HepG2 (cell line): ENCODE measurements around the gene TMEM143. TPM values are rescaled to one million over a fixed set of nuclear protein-coding genes. Genes with fewer than 3 reads are reported as not detected.
A peak's percentile ranks its signal among the peaks of the same experiment; 100 is the strongest.

ENCODE experiments used
- AHDC1 ChIP-seq: sonication (generic); formaldehyde crosslinking; IDR thresholded peaks from 2 replicates; pipeline ENCODE4 v1.5.1; 2020; ENCODE audit warnings: mild to moderate bottlenecking, missing genetic modification reagents, borderline replicate concordance
- FIP1L1 ChIP-seq: fragments of 200-400 bp; formaldehyde crosslinking; IDR thresholded peaks from 2 replicates; pipeline ENCODE4 v1.6.1; 2018; ENCODE audit warnings: low read depth, mild to moderate bottlenecking, low read length, moderate library complexity, borderline replicate concordance; ENCODE audit not compliant: insufficient read depth
- HES4 ChIP-seq: sonication (generic); formaldehyde crosslinking; IDR thresholded peaks from 2 replicates; pipeline ENCODE4 v1.9.0; 2021; ENCODE audit warnings: mild to moderate bottlenecking, missing genetic modification reagents, borderline replicate concordance
- NPAS2 ChIP-seq: sonication (generic); formaldehyde crosslinking; IDR thresholded peaks from 2 replicates; pipeline ENCODE4 v1.8.0; 2022; ENCODE audit warnings: mild to moderate bottlenecking, missing genetic modification reagents, borderline replicate concordance
- TEAD2 ChIP-seq: sonication (generic); formaldehyde crosslinking; IDR thresholded peaks from 2 replicates; pipeline ENCODE4 v1.9.0; 2021; ENCODE audit warnings: missing genetic modification reagents
- ZBTB39 ChIP-seq: sonication (generic); formaldehyde crosslinking; IDR thresholded peaks from 2 replicates; pipeline ENCODE4 v1.5.0; 2020; ENCODE audit warnings: missing genetic modification reagents
- ZFP1 ChIP-seq: IDR thresholded peaks from 2 replicates; pipeline ENCODE4 v1.6.1; 2016
- ZNF20 ChIP-seq: sonication (generic); formaldehyde crosslinking; IDR thresholded peaks from 2 replicates; pipeline ENCODE4 v1.4.0; 2020; ENCODE audit warnings: mild to moderate bottlenecking, moderate library complexity, missing genetic modification reagents
- ZNF407 ChIP-seq: sonication (generic); formaldehyde crosslinking; IDR thresholded peaks from one replicate; pipeline ENCODE4 v1.5.1; 2020; ENCODE audit warnings: mild to moderate bottlenecking, missing genetic modification reagents; ENCODE audit errors: not compliant biosample characterization
- ZNF629 ChIP-seq: sonication (generic); formaldehyde crosslinking; conservative IDR thresholded peaks from 2 replicates; pipeline ENCODE4 v1.5.0; 2020; ENCODE audit warnings: missing genetic modification reagents
- ZNF639 ChIP-seq: conservative IDR thresholded peaks from 2 replicates; pipeline ENCODE4 v1.6.1; 2018; ENCODE audit warnings: missing genetic modification reagents
- polyA plus RNA-seq, 8 experiments: library from polyadenylated mRNA; depleted of rRNA in 3 of 8; stranded (reverse) in 7 of 8; unstranded in 1 of 8; fragments of >200 nt; fragmentation: Illumina TruSeq in 4 of 8; extraction: Trizol in 4 of 8; gene quantifications; 2 replicates each; pipeline versions ENCODE4 v1.2.1 to v1.2.3, GENCODE V29; 2011 to 2016; ENCODE audit warnings: low read depth in 4 of 8, missing spikeins in 1 of 8, mixed read lengths in 1 of 8; ENCODE audit not compliant: insufficient read depth in 1 of 8
- total RNA-seq, 5 experiments: library from RNA; depleted of rRNA; stranded (reverse); fragments of >200 nt; fragmentation: Illumina TruSeq; extraction: Trizol; gene quantifications; 2 replicates each; pipeline ENCODE4 v1.2.3, GENCODE V29; 2016; ENCODE audit warnings: low read depth in 1 of 5

TMEM143 gene
- total and polyA plus RNA-seq, 2 of the 13 experiments (the other 11 are each of a cell fraction or from before 2014, with no cell fraction given): 7.7 to 11.3 TPM

- TF ChIP-seq ZNF407 (CRISPR knock-in tag) (no peak), HES4 (no peak), FIP1L1 (0 out of 2 replicates have a peak, but pooled peaks have one; percentile 58), ZNF20 (CRISPR knock-in tag) (0 out of 2 replicates have a peak, but pooled peaks have one; percentile 19), TEAD2 (CRISPR knock-in tag) (0 out of 2 replicates have a peak, but pooled peaks have one; percentile 35), ZNF639 (no peak), ZNF629 (CRISPR knock-in tag) (peak; percentile 43; the same call in 1 of the 2 replicates), AHDC1 (no peak), ZFP1 (no peak), ZBTB39 (CRISPR knock-in tag) (peak; percentile 82; the same call in 1 of the 2 replicates), NPAS2 (no peak)
Measured at GRCh38 chr19:48363500-48363809, 285 bp downstream of the TMEM143 start (continued).
